Type B pancreatic cell (in vitro differentiated cells): ENCODE results near the gene IL33. TPM values are rescaled to one million over a fixed set of nuclear protein-coding genes. Genes with fewer than 3 reads are reported as not detected.

Experiments
- DNase-seq: peaks from one replicate; pipeline ENCODE4 v3.0.0; 2021; ENCODE audit warnings: mixed read lengths; ENCODE audit not compliant: unreplicated experiment; ENCODE audit errors: extremely low spot score
- H3K27ac Mint-ChIP-seq: 2 replicates; pipeline ENCODE4 v1.8.0; 2021; ENCODE audit warnings: mild to moderate bottlenecking, mixed read lengths
- H3K27me3 Mint-ChIP-seq: 2 replicates; pipeline ENCODE4 v1.8.0; 2021; ENCODE audit warnings: mixed read lengths
- H3K36me3 Mint-ChIP-seq: 2 replicates; pipeline ENCODE4 v1.8.0; 2021; ENCODE audit warnings: mixed read lengths
- H3K4me1 Mint-ChIP-seq: one replicate; pipeline ENCODE4 v1.8.0; 2021; ENCODE audit warnings: mixed read lengths; ENCODE audit not compliant: unreplicated experiment
- H3K4me3 Mint-ChIP-seq: 2 replicates; pipeline ENCODE4 v1.8.0; 2021; ENCODE audit warnings: mild to moderate bottlenecking, mixed read lengths
- H3K9me3 Mint-ChIP-seq: 2 replicates; pipeline ENCODE4 v1.8.0; 2021; ENCODE audit warnings: mixed read lengths
- CTCF ChIP-seq: fragments of 200-600 bp; sonication (generic); conservative IDR thresholded peaks from 2 replicates; pipeline ENCODE4 v1.5.0; 2021; ENCODE audit warnings: antibody characterized with exemption, mild to moderate bottlenecking
- total RNA-seq: library from RNA; stranded (reverse); gene quantifications from 2 replicates; pipeline ENCODE4 v1.2.1, GENCODE V29; 2021; ENCODE audit warnings: low replicate concordance

Gene IL33
- total RNA-seq, 1 donor from 2014 or later, result 13.3 TPM

GRCh38 chr9:6184749-6185645 lies 30.6 kb upstream of the IL33 start:
- H3K4me1 Mint-ChIP-seq, result no peaks in the 10 kb centered on the region
- no peak overlapping the region for H3K4me3 Mint-ChIP-seq
- no peak for TF ChIP-seq CTCF
- no peaks in the 10 kb centered on the region for H3K36me3 Mint-ChIP-seq
- no peaks in the 10 kb centered on the region for H3K9me3 Mint-ChIP-seq
- DNase-seq, result no peak
- no peaks in the 10 kb centered on the region for H3K27me3 Mint-ChIP-seq
- no peak overlapping the region for H3K27ac Mint-ChIP-seq

GRCh38 chr9:6186691-6187090 lies 28.9 kb upstream of the IL33 start:
- Mint-ChIP-seq H3K27ac (no peak overlapping the region), H3K4me1 (no peaks in the 10 kb centered on the region), H3K4me3 (no peak overlapping the region), H3K27me3 (no peaks in the 10 kb centered on the region), H3K36me3 (no peaks in the 10 kb centered on the region), H3K9me3 (no peaks in the 10 kb centered on the region)
- no peak for DNase-seq
- no peak for TF ChIP-seq CTCF

- no peaks in the 10 kb centered on the region for H3K27me3 Mint-ChIP-seq
- H3K36me3 Mint-ChIP-seq, result no peaks in the 10 kb centered on the region
- TF ChIP-seq CTCF, result no peak
- DNase-seq, result no peak
- H3K4me3 Mint-ChIP-seq, result no peak overlapping the region
- no peaks in the 10 kb centered on the region for H3K4me1 Mint-ChIP-seq
- no peak overlapping the region for H3K27ac Mint-ChIP-seq
- no peaks in the 10 kb centered on the region for H3K9me3 Mint-ChIP-seq
Measured at GRCh38 chr9:6187272-6187671, 28.3 kb upstream of the IL33 start.

- Mint-ChIP-seq H3K4me3 (no peak overlapping the region), H3K36me3 (no peaks in the 10 kb centered on the region), H3K9me3 (no peaks in the 10 kb centered on the region), H3K27me3 (no peaks in the 10 kb centered on the region), H3K4me1 (no peaks in the 10 kb centered on the region), H3K27ac (no peak overlapping the region)
- no peak for DNase-seq
- no peak for TF ChIP-seq CTCF
Measured at GRCh38 chr9:6188466-6188865, 27.1 kb upstream of the IL33 start.

- no peaks in the 10 kb centered on the region for H3K4me1 Mint-ChIP-seq
- no peak overlapping the region for H3K4me3 Mint-ChIP-seq
- no peaks in the 10 kb centered on the region for H3K36me3 Mint-ChIP-seq
- no peak overlapping the region for H3K27ac Mint-ChIP-seq
- no peak for TF ChIP-seq CTCF
- DNase-seq, result no peak
- H3K27me3 Mint-ChIP-seq, result no peaks in the 10 kb centered on the region
- H3K9me3 Mint-ChIP-seq, result no peaks in the 10 kb centered on the region
Measured at GRCh38 chr9:6188906-6189305, 26.7 kb upstream of the IL33 start.
